Head of caudate nucleus (tissue), 42 donors: ENCODE data around the gene PDCD10.

Experiments used
- DNase-seq, 42 donors: peaks; one replicate each; pipeline versions ENCODE4 v3.0.0 to v3.0.0-alpha.2; 2020 to 2021; ENCODE audit warnings: mixed read lengths in 7 of 42
- intact Hi-C: fragments of 100-400 bp; cut with DNase I; formaldehyde crosslinking; loops from one replicate; pipeline ENCODE4 v1.15.0; 2022

The PDCD10 gene

DNA sequence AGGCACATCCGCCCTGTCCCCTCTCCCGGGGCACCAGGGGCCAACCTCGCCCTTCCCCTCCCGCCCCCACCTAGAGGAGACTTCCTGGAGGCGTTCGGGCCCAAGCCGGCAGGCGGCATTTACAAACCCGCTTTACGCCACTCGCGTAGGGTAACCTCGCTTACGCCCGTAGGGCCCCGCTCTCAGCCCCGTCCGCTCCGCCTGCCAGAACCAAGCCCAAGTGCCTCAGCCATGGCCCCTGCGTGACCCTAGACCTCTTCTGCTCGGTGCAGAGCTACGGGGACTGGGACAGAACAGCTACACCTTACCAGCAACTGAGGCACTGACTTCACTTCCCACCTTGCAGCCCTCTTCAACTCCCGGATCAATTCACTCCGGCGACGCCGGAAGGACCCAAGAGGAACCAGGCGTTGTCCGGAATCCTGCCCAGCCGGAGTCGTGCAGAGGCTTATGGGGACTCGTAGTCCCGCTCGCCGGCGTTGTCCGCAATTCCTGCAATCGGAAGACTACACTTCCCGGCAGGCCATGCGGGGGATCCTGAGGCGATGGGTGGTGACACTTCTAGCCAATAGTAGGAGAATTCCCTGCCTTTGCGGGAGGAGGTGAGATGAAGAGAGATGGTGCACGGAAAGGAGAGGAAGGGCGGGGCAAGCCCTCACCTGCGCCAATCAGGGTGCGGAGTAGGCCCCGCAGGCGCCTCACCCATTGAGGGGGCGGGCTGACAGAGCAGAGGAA lies at the start of gene PDCD10:
PDCD10 (minus strand) TSS at position 395 of the 735 bp plus-strand sequence. CDS start 14,735 bp downstream, outside the sequence.
- intact Hi-C loops, result loop anchor here (5.0 to 10.0 kb wide), 2 partner anchors 78 to 310 kb away; no protein-coding TSS in a partner anchor
- DNase-seq, result peak; percentile 95 to 100 (median 99)

DNA sequence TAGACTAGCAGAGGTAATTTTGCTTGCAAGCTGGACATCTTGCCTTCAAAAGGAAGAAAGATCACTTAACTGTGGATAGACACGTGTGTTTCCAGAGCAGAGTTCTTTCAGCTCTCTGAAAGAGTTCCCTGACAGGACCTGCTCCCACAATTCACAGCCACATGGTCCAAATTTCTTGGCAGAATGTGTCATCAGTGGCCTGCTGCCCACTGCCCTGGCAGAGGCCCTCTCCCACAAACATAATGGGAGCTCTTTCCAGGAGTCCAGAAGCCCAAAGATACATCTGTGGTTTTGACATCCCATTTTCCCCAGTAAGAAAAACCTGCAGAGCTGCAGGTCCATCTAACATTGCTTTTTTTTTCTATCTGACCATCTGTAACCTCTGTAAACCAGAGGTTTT lies 49.1 kb upstream of the PDCD10 start:
- DNase-seq, result peak in 41 of 42 donors; percentile 9 to 78 (median 47)
- intact Hi-C loops, result no loop called here

DNA sequence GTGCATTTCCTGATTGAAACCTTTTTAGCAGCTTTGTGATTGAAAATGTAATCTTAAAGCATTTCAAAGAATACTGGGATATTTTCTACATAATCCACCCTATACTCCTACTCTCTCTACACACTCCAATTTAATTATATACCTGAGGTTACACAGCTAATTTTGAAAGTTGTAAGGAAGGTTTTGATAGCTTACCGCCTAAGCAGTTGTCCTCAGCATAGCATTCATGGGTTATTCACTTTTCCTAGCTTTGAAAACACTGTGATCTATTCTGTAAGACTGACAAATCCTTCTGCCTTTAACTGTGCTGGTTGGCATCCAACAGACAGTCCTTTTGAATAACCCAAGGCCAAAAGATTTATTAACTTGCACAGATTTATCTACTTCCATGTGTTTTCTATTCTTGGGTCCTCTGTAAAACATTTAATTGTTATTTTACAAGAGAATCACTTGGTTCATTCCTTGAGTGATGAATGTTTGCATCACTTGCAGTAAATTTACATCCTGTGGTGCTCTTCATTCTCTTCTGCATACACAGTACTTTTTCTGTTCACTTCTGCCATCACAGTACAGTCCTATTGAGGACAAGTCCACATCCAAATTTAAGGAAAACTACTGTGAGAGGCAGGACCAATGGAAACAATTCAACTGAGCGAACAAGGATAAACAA lies 45.7 kb upstream of the PDCD10 start:
- intact Hi-C loops, result no loop called here
- no peak for DNase-seq

DNA sequence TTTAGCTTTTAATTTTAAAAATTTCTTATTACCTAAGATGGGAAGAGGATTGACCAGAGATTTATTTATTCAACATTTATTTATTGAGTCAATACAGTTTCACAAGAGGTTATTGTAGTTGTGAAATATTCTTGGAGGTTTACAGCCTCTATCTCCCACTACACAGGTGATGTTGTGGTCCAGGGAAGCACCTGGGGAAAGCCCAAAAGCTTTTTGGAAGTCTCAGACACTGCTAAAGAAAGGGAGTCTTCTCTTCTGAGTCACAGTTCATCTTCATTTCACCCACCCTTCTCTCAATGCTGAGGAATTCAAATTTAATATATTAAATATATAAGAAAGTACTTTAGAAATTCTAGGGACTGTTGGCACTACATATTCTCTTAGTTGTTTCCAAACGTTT lies 42.7 kb upstream of the PDCD10 start:
- no peak for DNase-seq
- intact Hi-C loops, result no loop called here

DNA sequence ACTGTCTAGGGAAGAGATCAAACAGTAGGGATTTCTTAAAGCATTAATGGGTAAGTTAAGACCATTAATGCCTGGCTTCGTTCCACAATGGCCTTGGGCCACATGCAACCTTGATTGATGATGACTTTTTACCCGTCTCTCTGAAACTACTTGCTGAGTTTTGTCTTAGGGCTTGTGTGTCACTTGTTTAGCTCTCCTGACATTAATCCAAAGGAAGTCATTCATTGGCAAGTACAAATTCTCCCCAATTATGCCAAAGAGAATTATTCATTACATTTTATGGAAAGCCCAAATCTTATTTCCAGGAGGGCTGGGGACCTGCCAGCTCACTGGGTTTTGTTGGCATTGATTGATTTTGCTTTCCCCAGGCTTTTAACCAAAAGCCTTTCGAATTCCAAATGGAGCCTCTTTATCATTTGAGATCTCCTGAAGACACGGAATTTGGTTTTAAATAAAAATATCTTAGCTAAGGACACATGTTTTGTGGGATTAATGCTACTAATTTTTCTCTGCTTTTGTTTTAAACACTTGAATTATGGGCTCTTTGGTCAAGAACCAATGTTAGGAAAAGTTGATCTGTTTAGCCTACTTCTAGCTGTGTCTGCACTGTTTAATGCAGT lies 41.5 kb upstream of the PDCD10 start:
- no peak for DNase-seq
- intact Hi-C loops, result no loop called here

DNA sequence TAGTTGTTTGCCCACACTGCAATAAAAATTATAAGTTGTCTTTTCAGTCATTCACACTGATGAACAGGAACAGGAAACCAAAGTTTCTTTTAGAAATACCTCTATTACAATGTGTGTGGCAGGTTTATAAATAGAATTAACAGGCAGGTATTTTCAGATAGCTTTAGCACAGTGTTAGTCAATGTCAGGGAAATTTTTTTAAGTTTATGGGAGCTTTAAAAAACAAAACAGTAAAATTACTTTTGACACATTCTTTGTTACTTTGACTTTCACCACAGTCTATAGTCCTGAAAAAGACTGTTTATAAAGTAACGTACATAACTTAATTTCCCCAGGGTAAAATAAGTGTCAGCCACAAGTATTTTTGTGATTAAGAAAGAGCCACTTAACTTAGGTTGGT lies 38.9 kb upstream of the PDCD10 start:
- intact Hi-C loops, result no loop called here
- DNase-seq, result no peak

DNA sequence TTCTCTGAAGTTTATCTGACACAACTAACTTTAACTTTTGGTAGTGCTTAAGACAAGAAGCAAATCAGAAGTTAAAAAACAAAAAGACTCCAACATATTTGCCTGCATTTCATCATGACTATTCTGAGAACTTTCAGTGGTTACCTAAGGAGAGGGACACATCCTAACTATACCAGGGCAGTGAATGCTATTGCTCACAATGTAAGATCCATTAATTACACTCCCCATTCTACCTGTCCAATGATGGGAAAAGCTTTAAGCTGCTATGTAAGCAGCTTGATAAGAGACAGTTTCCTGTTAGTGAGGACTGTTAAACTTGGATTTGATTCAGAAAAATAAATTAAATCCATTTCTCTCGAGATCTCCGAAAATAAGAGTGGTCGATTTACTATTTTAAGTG lies 38.3 kb upstream of the PDCD10 start:
- intact Hi-C loops, result no loop called here
- DNase-seq, result no peak

DNA sequence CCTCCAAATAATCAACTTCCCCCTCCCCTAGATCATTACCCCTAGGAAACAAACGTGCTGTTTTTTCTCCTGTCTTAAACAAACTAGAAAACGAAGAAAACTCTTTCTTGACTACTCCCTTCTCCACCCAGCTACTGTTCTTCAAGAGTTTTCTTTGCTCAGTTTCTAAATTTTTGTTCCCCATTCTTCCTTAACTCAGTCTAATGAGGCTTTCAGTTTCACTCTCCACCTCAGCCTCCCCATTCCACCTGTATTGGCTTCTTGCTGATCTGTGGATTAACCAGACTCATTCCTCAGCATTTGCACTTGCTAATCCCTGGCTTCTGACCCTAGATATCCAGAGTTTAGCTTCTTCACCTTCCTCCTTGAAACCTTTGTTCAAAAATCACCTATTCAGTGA lies 27.6 kb upstream of the PDCD10 start:
- intact Hi-C loops, result no loop called here
- DNase-seq, result no peak

DNA sequence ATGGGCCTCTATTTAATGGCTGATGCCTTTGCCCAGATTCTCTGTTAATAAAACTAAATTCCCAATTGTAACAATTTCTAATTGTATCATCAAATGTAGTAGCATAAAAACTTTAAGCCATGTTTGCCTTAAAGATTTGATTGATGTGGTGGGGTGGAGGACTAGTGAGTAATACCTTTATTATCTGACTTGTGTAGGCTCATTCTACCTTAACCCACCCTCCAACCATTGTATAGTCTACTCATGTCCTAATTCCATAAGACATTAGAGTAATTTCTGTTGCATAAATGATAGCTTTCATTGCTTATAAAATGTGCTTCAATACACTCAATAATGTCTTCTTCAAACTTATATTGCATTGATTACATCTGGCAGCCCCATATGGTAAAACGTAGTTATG lies 26.6 kb upstream of the PDCD10 start:
- intact Hi-C loops, result no loop called here
- no peak for DNase-seq

DNA sequence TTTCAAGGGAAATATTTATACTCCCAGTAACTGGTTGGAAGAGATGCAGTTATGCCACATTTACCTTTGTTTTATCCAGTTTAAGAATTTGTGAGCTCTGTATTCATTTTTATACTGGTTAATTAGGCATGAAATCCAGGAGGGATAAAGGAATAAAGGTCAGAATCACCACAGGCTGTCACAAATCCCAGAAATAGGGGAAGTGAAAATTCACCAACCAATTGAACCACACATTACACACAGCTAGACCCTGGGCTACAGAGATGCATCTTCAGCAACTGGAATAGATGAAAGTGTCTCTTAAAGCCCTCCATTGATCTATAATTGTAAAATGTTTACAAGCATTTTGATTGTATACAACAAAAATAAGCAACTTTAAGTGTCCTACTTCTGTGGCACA lies 19.4 kb upstream of the PDCD10 start:
- intact Hi-C loops, result no loop called here

DNA sequence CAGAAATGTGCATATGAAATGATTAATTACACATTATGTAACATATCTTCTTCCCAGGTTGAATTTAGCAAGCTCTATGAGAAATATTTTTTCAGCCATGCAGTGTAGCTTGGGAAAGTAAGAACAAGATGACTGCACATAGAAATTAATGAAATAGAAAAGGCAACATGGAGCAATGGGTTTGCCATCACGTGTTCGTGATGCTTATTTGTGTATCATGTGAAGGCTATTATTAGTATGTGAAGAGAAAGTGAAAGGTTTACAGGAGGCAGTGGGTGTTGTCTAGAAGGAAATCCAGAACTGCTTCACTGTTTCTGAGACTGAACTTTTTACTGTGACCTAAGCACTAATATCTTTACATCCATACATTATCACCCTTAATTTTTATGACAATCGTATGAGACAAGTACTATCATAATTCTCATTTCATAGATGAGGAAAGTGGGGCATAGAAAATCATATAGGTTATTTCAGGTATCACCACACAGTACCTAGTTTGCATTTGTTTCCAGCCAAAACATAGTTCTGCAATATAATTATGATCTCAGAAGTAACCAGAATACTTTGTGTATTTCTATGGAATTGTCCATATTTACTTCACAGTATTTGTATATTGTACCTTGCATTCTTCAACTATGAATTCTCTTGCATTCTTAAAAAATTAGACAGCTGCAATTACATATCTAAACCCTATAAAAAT lies 15.7 kb upstream of the PDCD10 start:
- no peak for DNase-seq
- intact Hi-C loops, result no loop called here

More for the DNA sequence above, 19.4 kb upstream of the PDCD10 start:
- DNase-seq, result no peak

DNA sequence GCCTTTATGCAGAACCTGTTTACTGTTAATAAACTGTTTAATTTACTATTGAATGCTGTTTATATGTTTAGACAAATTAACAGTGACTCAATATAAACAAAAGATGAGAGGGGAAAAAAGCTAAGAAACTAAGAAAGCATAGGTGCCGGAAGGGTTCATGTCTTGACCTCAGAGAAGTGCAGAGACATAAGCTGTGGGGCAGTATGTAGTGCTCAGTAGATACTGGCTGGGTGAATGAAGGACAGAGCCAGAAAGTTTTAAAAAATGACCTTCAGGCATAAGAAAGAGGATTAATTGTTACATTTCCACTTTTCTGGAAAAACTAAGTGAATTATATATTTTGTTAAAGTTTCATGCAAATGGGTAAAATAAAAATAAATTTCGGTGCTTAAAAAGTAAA lies 15.0 kb upstream of the PDCD10 start:
- DNase-seq, result no peak
- intact Hi-C loops, result no loop called here

DNA sequence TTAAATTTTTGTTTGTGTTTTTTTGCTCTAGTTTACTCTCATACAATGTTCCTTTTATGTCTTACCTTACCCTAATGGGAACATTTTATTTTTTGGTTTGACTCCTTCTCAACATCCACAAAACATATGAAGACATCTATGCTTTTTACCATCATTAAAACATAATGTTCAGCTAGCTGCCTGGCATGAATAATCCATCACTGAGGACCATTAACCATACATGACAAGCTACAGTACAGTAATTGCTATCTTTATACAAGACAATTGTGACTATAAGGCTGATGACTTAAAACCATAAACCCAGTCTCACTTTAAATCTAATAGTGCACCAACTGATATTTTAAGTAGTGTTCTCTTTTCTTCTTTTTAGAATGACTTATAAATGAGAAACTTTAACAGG lies 14.5 kb upstream of the PDCD10 start:
- intact Hi-C loops, result no loop called here
- DNase-seq, result no peak

DNA sequence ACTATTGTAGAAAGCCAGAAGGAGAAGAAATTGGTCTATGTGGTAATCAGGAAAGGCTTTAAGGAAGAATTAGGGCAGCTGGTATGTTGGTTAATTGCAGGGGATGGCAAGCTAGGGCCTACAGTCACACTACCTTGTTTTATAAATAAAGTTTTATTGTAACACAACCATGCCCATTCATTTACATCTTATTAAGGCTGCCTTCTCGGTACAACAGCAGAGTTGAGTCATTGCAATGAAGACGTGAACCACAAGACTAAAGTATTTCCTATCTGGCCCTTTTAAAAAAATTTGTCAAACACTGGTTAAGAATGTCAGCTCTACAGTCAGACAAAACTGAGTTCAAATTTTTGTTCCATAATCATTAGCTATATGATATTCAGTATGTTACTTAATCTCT lies 9.1 kb upstream of the PDCD10 start:
- no peak for DNase-seq
- intact Hi-C loops, result no loop called here

DNA sequence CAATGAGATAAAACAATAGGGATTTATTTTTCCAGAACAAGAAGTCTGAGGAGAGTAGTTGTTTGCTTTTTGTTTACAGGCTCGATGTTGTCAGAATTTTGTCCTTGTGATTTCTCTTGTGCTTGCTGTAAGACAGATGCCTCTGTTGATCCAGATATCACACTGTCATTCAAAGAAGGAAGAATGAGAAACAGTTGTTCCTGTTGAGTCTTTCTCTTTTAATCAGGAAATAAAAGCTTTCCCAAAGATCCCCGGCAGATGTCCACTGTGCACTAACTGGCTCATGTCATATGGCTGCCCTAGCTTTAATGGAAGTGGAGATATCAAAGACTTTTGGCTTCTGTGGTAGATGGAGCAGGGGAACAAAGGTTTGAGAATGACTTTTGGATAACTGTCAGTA lies 7.6 kb upstream of the PDCD10 start:
- intact Hi-C loops, result no loop called here
- peak in 5 of 42 donors; percentile 4 to 52 (median 19) for DNase-seq

DNA sequence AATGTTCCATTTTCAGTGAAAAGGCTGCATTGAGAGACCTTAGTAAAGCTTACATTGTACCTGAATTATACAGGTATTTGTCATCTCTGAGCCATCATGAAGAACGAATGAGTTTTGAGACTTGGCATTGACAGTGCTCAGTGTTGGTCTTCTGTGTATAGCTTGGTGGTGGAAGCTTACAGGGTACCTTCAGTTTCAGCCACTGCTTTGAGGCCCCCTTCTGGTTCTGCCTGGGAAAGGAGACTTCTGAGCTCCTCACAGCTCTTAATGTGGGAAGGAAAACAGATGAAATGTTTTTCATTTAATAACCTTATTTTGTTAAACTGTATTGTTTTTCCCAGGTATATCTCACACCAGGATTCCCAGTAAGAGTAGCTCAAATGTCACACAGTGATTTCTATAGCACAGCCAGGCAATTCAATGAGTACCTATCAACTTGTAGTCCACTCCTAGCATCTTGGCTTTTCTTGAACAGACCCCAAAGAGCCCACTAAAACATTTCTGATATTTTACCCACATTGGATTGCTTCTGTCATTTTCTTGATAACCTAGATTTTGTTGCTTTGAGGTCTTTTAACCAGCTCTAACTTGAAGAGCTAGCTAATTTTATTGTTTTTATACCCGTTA lies 6.4 kb upstream of the PDCD10 start:
- DNase-seq, result peak; percentile 8 to 86 (median 65)
- intact Hi-C loops, result no loop called here

DNA sequence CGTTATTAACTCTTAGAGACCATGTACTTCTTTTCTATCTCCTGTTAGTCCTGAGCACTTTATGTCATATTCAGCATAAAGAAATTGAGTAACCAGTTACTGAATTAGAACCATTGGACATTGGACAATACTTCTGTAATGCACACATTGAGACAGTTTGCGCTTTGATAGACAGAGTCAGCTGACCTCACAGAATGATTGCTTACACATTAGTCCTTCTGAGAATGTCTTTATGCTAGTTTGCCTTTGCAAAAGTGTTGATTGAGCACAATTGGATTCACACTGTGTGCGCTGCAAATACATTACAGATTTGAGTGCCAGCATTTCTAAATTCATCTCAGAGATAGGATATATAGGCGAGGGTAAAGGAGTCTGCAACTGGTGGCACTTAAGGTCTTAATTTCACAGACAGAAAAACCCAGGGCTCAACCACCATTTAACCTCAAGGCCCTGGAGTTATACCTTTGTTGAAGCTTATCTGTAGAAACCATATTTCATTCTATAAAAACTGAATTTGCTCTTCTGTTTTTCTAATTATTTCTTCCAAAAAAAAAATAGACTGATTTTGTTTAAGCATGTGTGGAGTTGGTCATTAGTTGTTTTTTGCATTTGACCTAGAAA lies 4.6 kb upstream of the PDCD10 start:
- intact Hi-C loops, result loop anchor here (5.0 to 10.0 kb wide), 2 partner anchors 73 to 306 kb away; no protein-coding TSS in a partner anchor

DNA sequence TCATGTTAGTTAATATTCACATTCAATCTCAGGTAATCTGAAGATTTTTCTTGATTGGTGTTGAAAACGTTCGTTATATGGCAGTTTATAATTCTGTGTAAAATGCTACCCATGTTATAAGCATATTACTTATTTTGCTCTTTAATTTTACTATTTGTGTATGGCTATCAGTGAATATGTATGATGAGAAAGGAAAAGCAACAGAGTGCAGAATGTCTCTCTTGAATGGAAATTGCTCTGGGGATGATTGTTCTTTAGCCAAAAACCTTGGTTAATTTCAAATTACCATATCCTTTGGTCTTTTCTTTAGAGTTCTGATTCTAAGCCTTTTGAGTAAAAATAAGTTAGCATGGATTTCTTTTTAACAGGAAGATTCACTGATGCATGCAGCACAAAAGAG lies 3.3 kb upstream of the PDCD10 start:
- intact Hi-C loops, result loop anchor here (5.0 to 10.0 kb wide), 2 partner anchors 74 to 307 kb away; no protein-coding TSS in a partner anchor
- no peak for DNase-seq

More for the DNA sequence above, 4.6 kb upstream of the PDCD10 start:
- DNase-seq, result peak in 9 of 42 donors; percentile 5 to 64 (median 23)

DNA sequence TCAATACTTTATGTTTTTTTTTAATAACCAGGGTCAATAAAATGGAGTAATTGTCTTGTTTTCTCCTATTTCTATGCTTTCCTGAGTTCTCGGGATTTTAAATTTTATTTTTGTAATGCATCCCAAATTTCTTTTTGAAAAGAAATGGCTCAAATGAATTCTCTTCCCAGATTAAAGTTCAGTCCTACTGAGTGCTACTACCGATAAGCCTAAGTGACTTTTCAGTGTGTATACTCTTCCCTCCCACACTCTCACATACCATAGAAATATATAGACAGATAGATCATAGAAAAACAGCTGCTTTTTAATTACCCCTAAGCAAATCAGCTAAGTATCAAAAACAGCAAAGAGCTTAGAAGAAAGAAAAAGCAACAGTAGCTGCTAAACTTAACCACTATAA lies 2.3 kb upstream of the PDCD10 start:
- intact Hi-C loops, result loop anchor here (5.0 to 10.0 kb wide), 2 partner anchors 75 to 308 kb away; no protein-coding TSS in a partner anchor
- no peak for DNase-seq
